HEK293T (cell line): ENCODE results near the gene TCEAL1.

Experiments
- CTCF ChIA-PET: fragments of 350-600 bp; formaldehyde crosslinking; extraction: SDS; loops from one replicate; lab custom pipeline; 2021; ENCODE audit warnings: antibody characterized with exemption, inconsistent platforms; lab: Yijun Ruan, JAX
- POLR2A ChIA-PET: fragments of 350-600 bp; formaldehyde crosslinking; extraction: SDS; loops from one replicate; lab custom pipeline; 2020; ENCODE audit warnings: antibody characterized with exemption, inconsistent platforms; lab: Yijun Ruan, JAX
- DNase-seq: peaks from one replicate; pipeline ENCODE4 v3.0.0; 2012; ENCODE audit warnings: mixed read lengths; ENCODE audit errors: extremely low spot score
- ARNT ChIP-seq: fragments of 450-650 bp; IDR thresholded peaks from 2 replicates; pipeline ENCODE4 v1.6.1; 2017; ENCODE audit warnings: mild to moderate bottlenecking
- BHLHE40 ChIP-seq: fragments of 450-650 bp; IDR thresholded peaks from 2 replicates; pipeline ENCODE4 v1.6.1; 2016; ENCODE audit warnings: mild to moderate bottlenecking, moderate library complexity, borderline replicate concordance
- CTBP1 ChIP-seq: fragments of 450-650 bp; IDR thresholded peaks from 2 replicates; pipeline ENCODE4 v1.6.1; 2016; ENCODE audit warnings: borderline replicate concordance
- ELF4 ChIP-seq: fragments of 450-650 bp; IDR thresholded peaks from 2 replicates; pipeline ENCODE4 v1.6.1; 2017; ENCODE audit warnings: antibody characterized with exemption
- FOXA1 ChIP-seq: fragments of 450-650 bp; IDR thresholded peaks from 2 replicates; pipeline ENCODE4 v1.6.1; 2016; ENCODE audit warnings: mild to moderate bottlenecking
- FOXK2 ChIP-seq: fragments of 450-650 bp; IDR thresholded peaks from 2 replicates; pipeline ENCODE4 v1.6.1; 2016; ENCODE audit warnings: mild to moderate bottlenecking
- FOXM1 ChIP-seq: fragments of 450-650 bp; IDR thresholded peaks from 2 replicates; pipeline ENCODE4 v1.6.1; 2017; ENCODE audit warnings: mild to moderate bottlenecking, borderline replicate concordance
- HDGF ChIP-seq: fragments of 450-650 bp; IDR thresholded peaks from 2 replicates; pipeline ENCODE4 v1.6.1; 2017; ENCODE audit warnings: antibody characterized with exemption, borderline replicate concordance
- L3MBTL2 ChIP-seq: fragments of 450-650 bp; conservative IDR thresholded peaks from 2 replicates; pipeline ENCODE4 v1.6.1; 2016; ENCODE audit warnings: mild to moderate bottlenecking
- LEF1 ChIP-seq: fragments of 450-650 bp; IDR thresholded peaks from 2 replicates; pipeline ENCODE4 v1.6.1; 2017; ENCODE audit warnings: mild to moderate bottlenecking, borderline replicate concordance
- NFRKB ChIP-seq: fragments of 450-650 bp; IDR thresholded peaks from 2 replicates; pipeline ENCODE4 v1.6.1; 2016; ENCODE audit warnings: mild to moderate bottlenecking, moderate library complexity
- PKNOX1 ChIP-seq: fragments of 450-650 bp; IDR thresholded peaks from 2 replicates; pipeline ENCODE4 v1.6.1; 2016
- SP1 ChIP-seq: fragments of 450-650 bp; IDR thresholded peaks from 2 replicates; pipeline ENCODE4 v1.6.1; 2017
- SUZ12 ChIP-seq: fragments of 450-650 bp; IDR thresholded peaks from 2 replicates; pipeline ENCODE4 v1.6.1; 2016; ENCODE audit warnings: mild to moderate bottlenecking
- TARDBP ChIP-seq: fragments of 450-650 bp; IDR thresholded peaks from 2 replicates; pipeline ENCODE4 v1.6.1; 2016
- ZNF384 ChIP-seq: fragments of 450-650 bp; IDR thresholded peaks from 2 replicates; pipeline ENCODE4 v1.6.1; 2016

TCEAL1 gene

GRCh38 chrX:103678199-103678993, 49.6 kb downstream of the TCEAL1 start:
- TF ChIP-seq BHLHE40 (no peak), FOXA1 (no peak), ARNT (no peak), PKNOX1 (no peak), HDGF (no peak), L3MBTL2 (no peak), SP1 (no peak), NFRKB (no peak), LEF1 (no peak), FOXK2 (no peak), SUZ12 (no peak), ELF4 (no peak), CTBP1 (no peak), ZNF384 (no peak), FOXM1 (no peak), TARDBP (no peak)
- ChIA-PET POLR2A (interaction anchor here (0.8 kb wide), 1 partner anchor 145 kb away, joined by 3 read pairs; no protein-coding TSS in a partner anchor), CTCF (no interaction called here)
- no peak for DNase-seq
